ENCODE data around the gene TRPM1.

The TRPM1 gene

GRCh38 chr15:30984542-30984941 lies 117.0 kb downstream of the TRPM1 start:
- no peak overlapping the region for H3K4me3 ChIP-seq (ENCODE audit: low read depth, low read length)

DNA sequence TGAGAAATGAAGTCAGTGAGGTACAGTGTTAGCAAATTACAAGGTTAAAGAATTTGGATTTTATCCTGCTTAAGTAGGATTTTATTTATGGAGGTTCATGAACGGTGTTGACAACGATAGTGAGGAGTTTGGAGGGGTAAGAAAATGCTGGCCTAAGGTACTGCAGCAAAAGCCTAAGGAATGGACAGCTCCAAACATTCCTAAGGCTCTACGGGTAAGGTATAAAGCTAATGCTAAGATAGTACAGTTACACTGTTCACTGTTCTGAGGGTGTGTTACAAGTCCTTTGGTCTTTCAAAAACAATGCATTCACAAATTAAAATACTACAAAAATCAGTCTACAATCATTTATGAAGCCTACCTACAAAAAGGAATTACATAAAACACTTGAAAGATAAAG lies 117.4 kb downstream of the TRPM1 start:
- H3K4me3 ChIP-seq (ENCODE audit: low read depth, low read length): no peak overlapping the region

- H3K4me3 ChIP-seq (ENCODE audit: low read depth, low read length): no peak overlapping the region
Observed at GRCh38 chr15:30979457-30979856, 122.1 kb downstream of the TRPM1 start.

DNA sequence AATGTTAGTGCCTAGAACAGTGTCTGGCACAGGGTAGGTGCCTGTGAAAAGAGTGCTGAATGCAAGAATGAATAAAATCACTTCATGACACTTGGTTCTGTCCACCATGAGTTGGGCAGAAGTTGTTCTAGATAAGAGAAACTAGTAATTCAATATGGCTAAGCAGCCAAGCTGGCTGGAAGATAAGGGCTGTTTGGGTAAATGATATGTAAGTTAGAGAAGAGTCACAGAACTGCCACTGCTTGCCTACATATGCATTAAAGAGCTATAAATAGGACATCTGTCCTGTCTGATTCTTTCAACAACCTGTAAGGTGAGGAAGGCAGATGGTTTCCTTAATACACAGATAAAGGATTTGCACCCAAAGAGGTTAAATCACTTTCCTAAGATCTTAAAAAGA lies 123.2 kb downstream of the TRPM1 start:
- no peak overlapping the region for H3K4me3 ChIP-seq (ENCODE audit: low read depth, low read length)

GRCh38 chr15:30974112-30974511 lies 127.4 kb downstream of the TRPM1 start:
- no peak overlapping the region for H3K4me3 ChIP-seq (ENCODE audit: low read depth, low read length)

GRCh38 chr15:30973379-30973778 lies 128.1 kb downstream of the TRPM1 start:
- H3K4me3 ChIP-seq (ENCODE audit: low read depth, low read length): no peak overlapping the region

DNA sequence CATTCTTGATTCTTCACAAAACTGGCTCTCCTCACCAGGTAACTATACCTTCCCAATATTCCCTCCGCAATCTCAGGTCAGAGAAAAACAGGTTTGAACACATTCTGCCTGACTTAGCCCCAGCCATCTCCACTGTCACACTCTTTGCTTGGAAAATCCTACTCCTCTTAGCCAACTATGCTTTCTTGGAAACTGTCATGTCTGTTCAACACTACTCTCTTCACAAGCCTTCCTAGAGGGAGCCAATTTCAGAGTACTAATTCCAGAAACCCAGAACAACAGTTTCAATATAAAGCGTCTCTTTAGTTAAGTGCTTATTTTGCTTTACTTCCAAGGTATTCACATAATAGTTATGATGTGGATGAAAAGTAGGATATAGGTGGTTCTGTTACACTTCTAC lies 131.8 kb downstream of the TRPM1 start:
- H3K4me3 ChIP-seq (ENCODE audit: low read depth, low read length): no peak overlapping the region

DNA sequence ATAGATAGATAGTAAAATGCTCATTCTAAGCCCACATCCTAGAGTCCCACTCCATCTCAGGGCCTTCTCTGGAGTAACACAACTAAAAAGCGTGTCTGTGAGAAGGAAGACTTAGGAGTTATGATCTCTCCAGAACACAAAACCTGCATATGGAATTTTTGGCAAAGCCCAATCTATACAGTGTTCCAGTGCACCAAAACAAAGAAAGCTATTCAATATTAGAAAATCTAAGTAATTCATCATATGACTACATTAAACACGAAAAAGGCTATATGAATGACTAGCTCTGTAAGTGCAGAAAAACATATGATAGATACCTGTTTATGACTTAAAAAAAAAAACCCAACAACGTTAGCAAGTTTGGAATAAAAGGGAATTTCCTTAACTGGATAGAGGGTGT lies 137.8 kb downstream of the TRPM1 start:
- no peak overlapping the region for H3K4me3 ChIP-seq (ENCODE audit: low read depth, low read length)

DNA sequence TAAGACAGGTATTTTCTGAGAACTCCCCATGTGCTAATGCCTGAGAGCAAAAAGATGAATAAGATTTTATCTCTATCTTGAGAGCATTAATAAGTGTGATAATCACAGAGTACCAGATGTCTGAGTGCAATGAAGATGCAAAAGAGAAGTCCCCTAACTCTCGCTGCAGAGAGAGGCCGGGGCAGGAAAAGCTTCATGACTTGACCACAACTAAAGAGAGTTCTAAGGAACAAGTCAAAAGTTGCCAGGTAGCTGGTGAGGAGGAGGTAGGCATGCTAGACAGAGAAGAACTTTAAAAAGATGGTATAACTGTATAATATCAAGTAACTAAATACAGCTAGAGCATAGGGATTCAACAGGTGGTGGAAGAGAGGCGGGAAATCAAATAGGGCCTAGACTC lies 138.9 kb downstream of the TRPM1 start:
- no peak overlapping the region for H3K4me3 ChIP-seq (ENCODE audit: low read depth, low read length)

DNA sequence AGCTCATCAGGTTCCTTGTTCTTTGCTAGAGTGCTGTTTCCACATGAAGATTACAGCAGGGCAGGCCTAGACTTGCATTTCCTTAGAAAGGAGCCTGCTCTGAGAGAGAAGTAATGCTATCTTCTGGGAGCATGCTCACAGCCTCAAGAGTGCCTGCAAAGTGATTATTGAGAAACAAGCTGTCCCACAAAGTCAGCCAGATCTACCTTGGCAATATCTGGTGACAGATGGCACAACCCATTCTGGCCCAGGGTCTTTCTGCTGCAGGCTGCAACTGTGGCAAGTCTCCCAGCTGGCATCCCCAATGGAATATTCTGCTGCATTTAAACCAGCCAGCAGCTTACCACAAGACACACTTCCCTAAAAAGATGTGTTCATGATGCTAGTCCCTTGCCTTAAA lies 139.4 kb downstream of the TRPM1 start:
- H3K4me3 ChIP-seq (ENCODE audit: low read depth, low read length): no peak overlapping the region

- no peak overlapping the region for H3K4me3 ChIP-seq (ENCODE audit: low read depth, low read length)
Observed at GRCh38 chr15:30958219-30958618, 143.3 kb downstream of the TRPM1 start.

DNA sequence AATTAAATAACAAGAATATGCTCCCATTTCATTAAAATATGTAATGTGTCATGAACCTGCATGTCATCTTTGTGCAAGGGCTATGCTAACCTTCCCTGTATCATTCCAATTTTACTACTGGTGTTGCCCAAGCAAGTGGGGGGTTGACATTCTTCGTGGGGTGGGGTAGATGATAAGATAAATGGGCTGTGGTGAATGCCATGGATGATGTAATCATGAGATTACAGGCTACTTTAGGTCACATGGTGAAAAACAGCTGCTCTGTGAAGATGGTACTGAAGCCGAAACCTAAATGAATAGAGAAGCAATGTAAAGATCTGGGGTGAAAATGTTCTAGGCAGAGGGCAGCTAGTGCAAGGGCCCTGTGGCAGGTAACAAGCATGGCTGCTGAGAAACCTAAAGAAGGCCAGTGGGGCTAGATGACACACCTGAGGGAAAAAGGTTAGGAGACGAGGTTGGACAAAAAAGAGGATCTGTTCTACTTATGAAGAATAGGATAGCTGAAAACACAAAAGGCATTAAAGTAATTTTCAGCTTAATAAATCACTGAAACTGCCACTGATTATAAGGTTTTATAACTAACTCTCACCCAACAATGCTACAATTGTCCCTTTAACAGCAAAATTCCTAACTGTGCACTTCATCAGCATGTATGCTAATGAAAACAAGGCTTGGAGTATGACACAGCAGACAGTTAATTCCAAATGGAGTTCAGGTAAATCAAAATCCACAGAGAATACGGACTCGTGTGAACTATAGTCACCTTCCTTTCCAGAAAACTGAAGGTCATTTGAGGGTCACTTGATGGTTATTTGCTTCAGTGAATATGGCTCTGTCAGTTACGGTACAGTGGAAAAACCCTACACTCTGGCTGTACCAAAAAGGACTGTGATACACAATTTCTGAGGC lies 145.1 kb downstream of the TRPM1 start:
- no peak overlapping the region for H3K4me3 ChIP-seq (ENCODE audit: low read depth, low read length)

DNA sequence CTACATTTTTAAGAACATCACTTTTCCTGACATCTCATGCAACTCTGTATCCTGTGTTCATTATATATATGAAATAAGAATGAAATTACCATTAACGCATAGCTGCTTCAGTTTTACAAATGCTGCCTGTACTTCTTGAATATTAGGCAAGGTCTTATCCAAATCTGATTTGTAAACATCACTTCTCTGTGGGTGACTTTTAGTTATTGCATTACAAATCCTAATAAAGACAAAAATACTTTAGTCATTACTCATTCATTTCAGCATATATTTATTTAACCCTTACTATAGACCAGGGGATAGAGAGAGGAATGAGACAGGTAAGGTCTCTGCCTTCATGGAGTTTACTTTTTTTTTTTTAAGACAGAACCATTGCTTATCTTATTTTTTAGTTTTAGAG lies 146.9 kb downstream of the TRPM1 start:
- no peak overlapping the region for H3K4me3 ChIP-seq (ENCODE audit: low read depth, low read length)

DNA sequence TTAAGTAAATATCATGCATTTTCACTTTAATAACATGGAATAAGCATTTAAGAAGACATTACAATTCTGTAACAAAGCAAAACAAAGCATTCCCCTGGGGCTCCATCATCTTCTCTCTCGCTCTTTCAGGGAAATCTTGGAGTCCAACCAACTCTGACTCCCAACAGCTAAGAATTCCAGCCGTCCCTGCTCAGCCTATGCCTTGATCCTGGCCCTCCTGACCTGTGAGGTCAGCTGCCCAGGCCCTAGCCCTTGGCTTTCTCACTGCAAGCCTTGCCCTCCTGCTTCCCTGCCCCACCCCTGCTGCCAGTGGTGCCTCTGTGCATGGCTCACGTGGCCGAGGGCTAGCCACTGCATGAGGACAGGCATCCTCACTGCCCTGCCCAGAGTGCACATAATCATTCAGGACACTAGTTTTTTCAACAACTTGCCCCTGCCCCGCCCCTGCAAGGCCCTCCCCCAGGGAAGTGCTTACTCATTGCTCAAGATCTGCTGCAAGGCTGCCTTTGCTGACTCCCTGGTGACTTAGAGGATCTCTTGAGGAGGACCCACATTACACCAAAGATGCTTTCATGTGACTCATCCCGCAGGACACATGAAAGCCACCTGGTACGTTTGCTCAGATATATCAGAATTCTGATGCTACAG lies 147.7 kb downstream of the TRPM1 start:
- H3K4me3 ChIP-seq (ENCODE audit: low read depth, low read length): no peak overlapping the region

DNA sequence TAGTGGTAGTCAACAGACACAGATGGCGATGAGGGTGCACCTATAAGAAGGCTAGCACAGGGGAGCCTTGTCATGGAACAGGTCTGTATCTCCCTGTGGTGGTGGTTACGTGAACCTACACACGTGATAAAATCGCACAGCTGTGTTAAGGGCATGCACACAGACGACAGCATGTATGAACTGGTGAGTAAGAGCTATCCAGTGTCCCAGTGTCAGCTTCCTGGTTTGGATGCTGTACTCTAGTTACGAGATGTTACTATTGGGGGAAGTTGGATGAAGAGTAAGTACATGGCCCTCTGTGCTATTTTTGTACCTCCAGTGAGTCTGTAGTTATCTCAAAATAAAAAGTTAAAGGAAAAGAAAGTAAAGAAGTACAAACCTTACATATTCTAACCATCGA lies 148.3 kb downstream of the TRPM1 start:
- H3K4me3 ChIP-seq (ENCODE audit: low read depth, low read length): no peak overlapping the region

Data from iPS-11a (cell line).